ENCODE results near the gene NUDT22. TPM values are rescaled to one million over a fixed set of nuclear protein-coding genes. Genes with fewer than 3 reads are reported as not detected.
A peak's percentile ranks its signal among the peaks of the same experiment; 100 is the strongest.

The NUDT22 gene
- total and polyA plus RNA-seq, 2 of the 8 experiments (the other 6 are each of a cell fraction or from before 2014, with no cell fraction given): 43.4 to 69.0 TPM

DNA sequence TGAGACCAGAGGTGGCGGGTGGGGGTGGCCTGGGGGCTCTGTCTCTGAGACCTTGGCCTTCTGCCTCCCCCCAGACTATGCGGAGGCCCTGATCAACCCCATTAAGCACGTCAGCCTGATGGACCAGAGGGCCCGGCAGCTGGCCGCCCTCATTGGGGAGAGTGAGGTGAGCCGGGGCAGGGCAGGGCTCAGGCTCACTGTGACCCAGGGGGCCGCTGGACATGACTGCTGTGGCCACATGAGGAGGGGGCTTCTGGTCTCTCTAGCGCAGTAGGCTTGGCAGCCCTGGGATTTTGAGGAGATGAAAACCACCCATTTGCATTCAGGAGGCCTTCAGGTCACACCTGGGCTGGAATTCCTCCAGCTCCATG lies 37.9 kb downstream of the NUDT22 start:
- H3K56ac ChIP-seq (replicated peaks; ENCODE audit: insufficient read length, low read depth, low read length): peak overlapping the region; percentile 46
- H3K79me2 ChIP-seq (ENCODE audit: control insufficient read depth in 1 of 2, insufficient read depth in 2 of 2, low read length in 2 of 2): no peaks in the 10 kb centered on the region
- no peak overlapping the region for H4K5ac ChIP-seq (ENCODE audit: insufficient read length, low read depth, low read length)
- H2AK5ac ChIP-seq (ENCODE audit: low read depth, low read length): no peak overlapping the region
- WGBS, 2 experiments (ENCODE audit: extremely low coverage in 1 of 2, insufficient coverage in 1 of 2, insufficient read length in 1 of 2, insufficient replicate concordance in 2 of 2, low coverage in 1 of 2, low lambda C conversion rate in 2 of 2, missing lambda C conversion rate in 1 of 2): 89% methylated on average over 8 of the region's 8 CpGs; no CpG with 5 or more reads in 1 of the 2 experiments
- no peak overlapping the region for H3K18ac ChIP-seq (ENCODE audit: extremely low read depth, low read length)
- H3K23me2 ChIP-seq (ENCODE audit: low read depth, low read length): no peaks in the 10 kb centered on the region
- no peaks in the 10 kb centered on the region for H3K79me1 ChIP-seq (ENCODE audit: low read depth, low read length)
- H3K4me3 ChIP-seq (ENCODE audit: extremely low read depth in 1 of 4, insufficient read depth in 2 of 4, low read depth in 3 of 4, low read length in 4 of 4): no peak overlapping the region
- H2BK5ac ChIP-seq (ENCODE audit: low read depth, low read length): no peak overlapping the region
- no peak overlapping the region for H3K4me2 ChIP-seq (ENCODE audit: insufficient read depth in 1 of 2, low read depth in 2 of 2, low read length in 2 of 2)
- no peak overlapping the region for H3K23ac ChIP-seq (ENCODE audit: insufficient read length)
- no peak overlapping the region for H3K27ac ChIP-seq (ENCODE audit: low read depth, low read length)
- peak overlapping the region; percentile 71; the same call in 1 of the 2 replicates for H4K8ac ChIP-seq (ENCODE audit: extremely low read depth, insufficient read depth, low read length)
- FAIRE-seq (no peak), DNase-seq (ENCODE audit: low read depth in 1 of 2, low spot score in 2 of 2) (no peak)
- no peaks in the 10 kb centered on the region for H3K9me3 ChIP-seq (ENCODE audit: insufficient read depth in 2 of 2, low read depth in 1 of 2, low read length in 1 of 2)
- no peak overlapping the region for H2BK120ac ChIP-seq (replicated peaks; ENCODE audit: low read depth, low read length)
- H2BK12ac ChIP-seq (ENCODE audit: low read depth, low read length): no peak overlapping the region
- H4K91ac ChIP-seq (replicated peaks; ENCODE audit: insufficient read length, low read length): no peak overlapping the region
- H2BK20ac ChIP-seq (ENCODE audit: low read length): no peak overlapping the region
- H3K9ac ChIP-seq (replicated peaks in 1 of 4; ENCODE audit: extremely low read depth in 1 of 4, low read depth in 3 of 4, low read length in 3 of 4): no peak overlapping the region
- TF ChIP-seq CBX5 (IDR thresholded peaks at IDR 0.05; ENCODE audit: low read depth, low read length): no peak
- H3K4ac ChIP-seq (replicated peaks; ENCODE audit: insufficient read length, low read depth, low read length): no peak overlapping the region
- POLR2A ChIA-PET (ENCODE audit: partially characterized antibody): interaction anchor here (0.6 to 11.9 kb wide), 5 partner anchors 7 to 59 kb away, joined by 3 to 352 read pairs (median 4); partner anchors contain the start of genes FKBP2, PLCB3 and PPP1R14B
- CTCF ChIA-PET (ENCODE audit: partially characterized antibody): interaction anchor here (0.5 to 8.5 kb wide), 10 partner anchors 8 to 706 kb away, joined by 3 to 102 read pairs (median 6); partner anchors contain the start of genes CATSPERZ, PLCB3 and PPP1R14B
- no peak overlapping the region for H3K14ac ChIP-seq (ENCODE audit: insufficient read length)
- no peak overlapping the region for H2AFZ ChIP-seq (ENCODE audit: low read length)
- H2BK15ac ChIP-seq (ENCODE audit: low read length): no peak overlapping the region
- no peaks in the 10 kb centered on the region for H3K27me3 ChIP-seq (replicated peaks in 1 of 4; ENCODE audit: control insufficient read depth in 3 of 4, extremely low read depth in 1 of 4, insufficient read depth in 3 of 4, low read length in 3 of 4)
- peaks cover 4 to 15% of the 10 kb centered on the region in 2 experiments for H4K20me1 ChIP-seq (replicated peaks in 1 of 2; ENCODE audit: control insufficient read depth in 1 of 2, insufficient read depth in 2 of 2, low read length in 2 of 2)
- peaks cover 20 to 71% (median 35%) of the 10 kb centered on the region in 4 experiments for H3K36me3 ChIP-seq (ENCODE audit: control insufficient read depth in 2 of 4, insufficient read depth in 4 of 4, low read length in 3 of 4)
- peaks cover 0 to 10% (median 4%) of the 10 kb centered on the region in 4 experiments; a peak in 5 of 7 replicates for H3K4me1 ChIP-seq (replicated peaks in 1 of 4; ENCODE audit: control insufficient read depth in 3 of 4, insufficient read depth in 4 of 4, low read length in 3 of 4)

Measured in H1 (cell line).